Measurements from ENCODE around the gene ENTPD8.
"Not testable (repeated sequence)": the region's sequence is repeated elsewhere in the genome, so short reads cannot be mapped to it uniquely, and the experiment has no call there.

ENTPD8 gene

GRCh38 chr9:137458194-137459151, 17.3 kb upstream of the ENTPD8 start:
- peak; percentile 46 for DNase-seq (ENCODE audit: low read depth)

GRCh38 chr9:137457406-137458193, 16.4 kb upstream of the ENTPD8 start:
- DNase-seq (ENCODE audit: low read depth): no peak

GRCh38 chr9:137456864-137457405, 15.8 kb upstream of the ENTPD8 start:
- DNase-seq (ENCODE audit: low read depth): no peak

- DNase-seq (ENCODE audit: low read depth): no peak
Measured at GRCh38 chr9:137456061-137456863, 15.1 kb upstream of the ENTPD8 start.

GRCh38 chr9:137455359-137455991, 14.3 kb upstream of the ENTPD8 start:
- DNase-seq (ENCODE audit: low read depth): no peak

GRCh38 chr9:137454597-137455358, 13.6 kb upstream of the ENTPD8 start:
- no peak for DNase-seq (ENCODE audit: low read depth)

GRCh38 chr9:137454145-137454596, 13.0 kb upstream of the ENTPD8 start:
- DNase-seq (ENCODE audit: low read depth): no peak

- DNase-seq (ENCODE audit: low read depth): peak; percentile 67
Measured at GRCh38 chr9:137453643-137454081, 12.5 kb upstream of the ENTPD8 start.

GRCh38 chr9:137452761-137453642, 11.8 kb upstream of the ENTPD8 start:
- no peak for DNase-seq (ENCODE audit: low read depth)

GRCh38 chr9:137452006-137452760, 11.0 kb upstream of the ENTPD8 start:
- DNase-seq (ENCODE audit: low read depth): no peak

GRCh38 chr9:137451264-137452005, 10.3 kb upstream of the ENTPD8 start:
- DNase-seq (ENCODE audit: low read depth): not testable (repeated sequence)

- DNase-seq (ENCODE audit: low read depth): not testable (repeated sequence)
Measured at GRCh38 chr9:137450539-137451222, 9.5 kb upstream of the ENTPD8 start.

GRCh38 chr9:137449931-137450538, 8.9 kb upstream of the ENTPD8 start:
- DNase-seq (ENCODE audit: low read depth): no peak

- DNase-seq (ENCODE audit: low read depth): no peak
Measured at GRCh38 chr9:137449081-137449844, 8.1 kb upstream of the ENTPD8 start.

GRCh38 chr9:137448602-137448962, 7.4 kb upstream of the ENTPD8 start:
- no peak for DNase-seq (ENCODE audit: low read depth)
